Stimulated activated naive CD8-positive, alpha-beta T cell treated with anti-CD3 and anti-CD28 coated beads, Interleukin-15, Interleukin-2, amounts not matched to agents 100 U/mL and 50 U/mL, for 24 hours (primary cell): ENCODE data around the gene FRMPD4.

Experiments
- ATAC-seq: fragments of 150-1000 bp; cut with Tn5 transposase; one replicate; pipeline ENCODE4 v1.10.0; 2021
- DNase-seq: peaks from one replicate; pipeline ENCODE4 v3.0.0; 2021

FRMPD4 gene

DNA sequence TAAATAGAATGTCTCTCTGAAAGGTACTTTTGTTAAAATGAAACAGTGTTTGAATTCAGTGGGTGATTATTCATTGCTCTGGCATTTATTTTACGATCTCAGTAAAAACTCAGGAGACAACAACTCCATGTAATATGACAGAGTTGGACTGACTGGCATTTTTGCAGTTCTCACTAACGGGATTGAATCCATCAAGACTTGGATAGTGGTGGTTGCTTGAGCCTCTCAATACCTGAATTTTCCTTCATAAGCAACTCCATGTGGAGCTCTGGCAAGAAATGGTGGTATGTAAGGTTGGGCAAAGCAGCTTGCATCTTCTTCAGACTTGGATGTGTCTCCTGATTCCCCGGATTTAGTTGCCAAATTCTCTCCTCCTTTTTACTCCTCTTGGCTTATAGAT, 72.7 kb downstream of the FRMPD4 start:
- DNase-seq = no peak
- ATAC-seq = no peak

DNA sequence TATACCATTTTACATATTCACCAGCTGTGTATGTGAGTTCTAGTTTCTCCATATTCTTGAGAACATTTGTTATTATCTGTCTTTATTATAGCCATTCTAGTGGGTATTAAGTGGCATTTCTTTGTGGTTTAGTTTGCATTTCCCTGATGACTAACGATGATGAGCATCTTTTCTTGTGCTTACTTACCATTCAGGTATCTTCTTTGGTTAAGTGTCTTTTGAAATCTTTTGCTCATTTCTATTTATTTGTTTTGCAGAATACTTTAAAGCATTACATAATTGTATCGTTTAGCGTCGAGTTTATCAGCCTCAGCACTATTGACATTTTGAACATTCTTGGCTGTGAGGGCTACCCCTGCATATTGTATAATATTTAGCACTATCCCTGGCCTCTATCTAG, 85.4 kb downstream of the FRMPD4 start:
- ATAC-seq = no peak
- no peak for DNase-seq

DNA sequence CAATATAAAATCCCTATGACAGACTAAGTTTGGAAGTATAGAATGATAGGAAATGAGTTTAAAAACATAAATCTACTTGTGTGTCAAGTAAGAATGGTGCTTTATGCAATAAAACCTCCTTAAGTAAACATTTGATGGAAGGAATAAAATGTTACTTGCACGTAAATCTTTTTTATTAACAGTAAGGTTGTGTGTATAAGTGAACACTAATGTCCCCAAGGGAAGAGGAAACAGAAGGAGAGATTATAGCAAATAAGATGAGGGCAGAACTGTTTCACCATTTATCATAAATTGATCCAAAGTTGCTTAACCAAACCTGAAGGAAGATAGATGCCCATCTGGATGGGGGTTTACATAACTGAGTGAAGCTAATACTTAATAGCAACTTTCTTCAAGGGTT, 86.8 kb downstream of the FRMPD4 start:
- ATAC-seq = no peak
- DNase-seq = no peak

DNA sequence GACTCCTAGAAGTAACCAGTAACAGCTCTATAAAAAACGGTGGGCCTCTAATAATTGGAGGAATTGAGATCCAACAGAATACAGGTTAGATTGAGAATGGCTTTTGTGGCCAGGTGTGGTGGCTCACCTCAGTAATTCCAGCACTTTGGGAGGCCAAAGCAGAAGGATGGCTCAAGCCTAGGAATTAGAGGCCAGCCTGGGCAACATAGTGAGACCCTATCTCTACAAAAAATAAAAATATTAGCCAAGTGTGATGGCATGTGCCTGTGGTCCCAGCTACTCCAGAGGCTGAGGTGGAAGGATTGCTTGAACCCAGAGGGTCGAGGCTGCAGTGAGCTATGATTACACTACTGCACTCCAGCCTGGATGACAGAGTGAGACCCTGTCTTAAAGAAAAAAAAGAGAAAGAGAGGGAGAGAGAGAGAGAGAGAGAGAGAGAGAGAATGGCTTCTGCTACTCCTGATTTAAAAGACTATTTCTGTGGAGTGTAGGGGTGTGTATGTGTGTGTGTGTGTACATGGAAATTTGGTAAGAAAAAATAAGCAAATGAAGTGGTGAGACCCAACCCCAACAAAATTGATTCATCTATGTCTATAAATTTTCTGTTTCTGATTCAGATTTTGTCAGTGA, 89.3 kb downstream of the FRMPD4 start:
- ATAC-seq (no peak), DNase-seq (no peak)

DNA sequence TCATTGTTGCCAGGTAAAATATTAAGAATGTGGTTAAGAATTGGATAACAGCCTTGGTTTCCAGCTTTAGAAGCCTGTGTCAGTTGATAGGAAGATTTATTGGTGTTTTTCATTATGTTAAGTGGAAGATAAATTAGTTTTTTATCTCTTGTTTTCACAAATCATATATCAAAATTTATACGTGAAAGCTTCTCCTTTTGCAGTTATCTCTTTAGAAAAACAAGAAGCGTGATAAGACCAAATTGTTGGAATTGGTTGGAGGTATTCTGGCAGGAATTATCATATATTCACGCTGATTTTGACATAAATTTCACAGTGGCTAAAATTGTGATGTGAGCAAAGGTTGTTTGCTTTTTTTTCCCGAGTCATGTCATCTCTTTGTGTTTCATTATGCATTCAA, 90.6 kb downstream of the FRMPD4 start:
- ATAC-seq = no peak
- no peak for DNase-seq

DNA sequence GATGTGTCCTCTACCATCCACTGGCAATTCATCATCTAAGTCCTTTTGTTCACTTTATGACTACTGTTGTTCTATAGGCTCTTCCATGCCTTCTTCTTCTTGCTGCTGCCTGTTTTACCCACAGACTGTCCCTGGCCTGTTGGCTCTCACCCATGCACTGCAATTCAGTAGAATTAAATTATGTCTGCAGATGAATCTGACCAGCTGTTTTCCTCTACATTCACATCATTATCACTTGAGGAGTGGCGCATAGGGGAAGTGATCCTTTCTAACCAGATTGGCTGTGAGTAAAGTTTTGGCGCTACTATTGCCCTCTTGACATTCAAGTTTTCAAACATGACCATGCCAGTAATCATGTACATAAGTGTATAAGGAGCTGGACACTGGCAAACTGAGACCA, 91.7 kb downstream of the FRMPD4 start:
- DNase-seq = no peak
- no peak for ATAC-seq

DNA sequence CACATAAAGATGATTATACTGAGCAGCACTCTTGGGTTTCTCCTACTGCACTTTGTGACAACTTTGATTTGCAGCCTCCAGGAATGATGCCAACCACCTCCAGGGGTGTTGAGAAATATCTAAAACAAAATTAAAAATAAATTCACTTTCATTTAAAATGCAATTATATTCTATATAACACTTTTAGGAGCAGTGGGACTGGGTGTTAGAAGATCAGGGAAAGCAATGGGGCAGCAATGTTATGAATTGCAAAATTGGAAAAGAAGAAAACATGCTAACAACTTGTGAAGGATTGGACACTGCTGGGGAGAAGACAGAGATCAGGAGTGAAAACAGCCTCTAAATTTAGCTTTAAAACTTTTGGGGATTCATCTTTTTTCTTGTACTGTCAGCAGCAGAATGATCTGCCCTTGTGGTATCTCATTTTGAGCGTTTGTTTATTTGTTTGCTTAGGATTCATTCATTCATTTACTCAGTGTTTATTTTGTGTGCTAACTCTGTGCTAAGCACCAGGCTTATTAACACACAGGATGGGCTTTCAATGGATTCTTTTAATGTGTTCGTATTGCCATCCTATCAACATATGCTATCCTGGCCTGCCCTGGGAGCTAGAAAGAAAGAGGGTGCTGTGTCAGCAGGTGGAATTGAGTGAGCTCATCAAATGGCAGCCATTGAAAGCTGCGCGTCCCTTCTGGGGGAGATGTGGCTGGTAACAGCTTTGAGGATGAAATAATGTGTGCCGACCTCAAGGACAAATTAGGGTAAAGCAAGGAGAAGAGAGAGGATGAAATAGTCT, 96.5 kb downstream of the FRMPD4 start:
- no peak for ATAC-seq

DNA sequence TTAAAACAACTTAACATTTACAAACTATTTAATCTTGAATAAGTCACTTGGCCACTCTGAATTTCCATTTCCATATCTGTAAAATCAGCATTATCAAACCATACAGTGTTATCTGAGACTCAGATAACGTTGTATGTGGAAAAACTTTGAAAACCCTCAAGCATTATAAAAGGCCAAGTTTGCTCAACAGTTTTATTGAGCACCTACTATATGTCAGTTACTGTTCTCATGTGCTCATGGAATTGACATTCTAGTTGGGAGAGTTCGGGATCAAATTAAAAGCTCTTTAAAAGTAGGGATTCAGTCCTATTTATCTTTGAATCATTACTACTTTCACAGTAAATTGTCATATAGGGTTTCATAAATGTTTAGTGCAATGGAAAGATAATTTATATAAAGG, 97.9 kb downstream of the FRMPD4 start:
- ATAC-seq = no peak
- no peak for DNase-seq

More for the DNA sequence above, 96.5 kb downstream of the FRMPD4 start:
- no peak for DNase-seq

DNA sequence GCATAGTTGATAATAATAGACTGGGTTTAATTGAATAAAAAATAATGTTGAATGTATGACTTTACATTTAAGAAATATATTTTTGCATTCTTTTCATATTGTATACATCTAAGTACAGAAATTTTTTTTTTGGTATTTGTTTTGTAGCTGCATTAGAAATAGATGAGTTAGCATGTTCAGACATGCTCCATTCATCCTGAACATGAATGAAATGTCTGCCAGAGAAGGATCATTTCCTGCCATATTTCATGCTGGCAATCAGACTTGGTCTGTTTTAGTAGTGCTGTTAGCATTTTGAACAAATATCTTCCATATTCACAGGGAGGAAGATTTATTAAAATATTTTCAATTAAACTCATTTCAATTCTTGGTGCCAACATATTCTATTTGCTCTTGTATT, 98.9 kb downstream of the FRMPD4 start:
- no peak for ATAC-seq
- no peak for DNase-seq

DNA sequence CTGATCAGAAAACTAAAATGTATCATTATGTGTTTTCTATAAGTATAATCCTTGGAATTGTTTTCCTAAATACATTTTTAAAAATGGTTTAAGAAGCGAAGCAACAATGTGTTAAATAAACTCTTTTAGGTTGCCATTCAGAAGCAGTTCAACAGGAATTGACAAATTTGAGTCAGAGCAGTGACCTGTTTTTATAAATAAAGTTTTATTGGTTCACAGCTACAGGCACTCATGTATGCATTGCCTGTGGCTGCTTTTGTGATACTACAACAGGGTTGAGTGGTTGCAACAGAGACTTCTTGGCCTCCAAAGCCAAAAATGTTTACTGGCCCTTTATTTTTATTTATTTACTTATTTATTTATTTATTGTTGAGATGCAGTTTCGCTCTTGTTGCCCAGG, 99.5 kb downstream of the FRMPD4 start:
- no peak for DNase-seq
- ATAC-seq = no peak

DNA sequence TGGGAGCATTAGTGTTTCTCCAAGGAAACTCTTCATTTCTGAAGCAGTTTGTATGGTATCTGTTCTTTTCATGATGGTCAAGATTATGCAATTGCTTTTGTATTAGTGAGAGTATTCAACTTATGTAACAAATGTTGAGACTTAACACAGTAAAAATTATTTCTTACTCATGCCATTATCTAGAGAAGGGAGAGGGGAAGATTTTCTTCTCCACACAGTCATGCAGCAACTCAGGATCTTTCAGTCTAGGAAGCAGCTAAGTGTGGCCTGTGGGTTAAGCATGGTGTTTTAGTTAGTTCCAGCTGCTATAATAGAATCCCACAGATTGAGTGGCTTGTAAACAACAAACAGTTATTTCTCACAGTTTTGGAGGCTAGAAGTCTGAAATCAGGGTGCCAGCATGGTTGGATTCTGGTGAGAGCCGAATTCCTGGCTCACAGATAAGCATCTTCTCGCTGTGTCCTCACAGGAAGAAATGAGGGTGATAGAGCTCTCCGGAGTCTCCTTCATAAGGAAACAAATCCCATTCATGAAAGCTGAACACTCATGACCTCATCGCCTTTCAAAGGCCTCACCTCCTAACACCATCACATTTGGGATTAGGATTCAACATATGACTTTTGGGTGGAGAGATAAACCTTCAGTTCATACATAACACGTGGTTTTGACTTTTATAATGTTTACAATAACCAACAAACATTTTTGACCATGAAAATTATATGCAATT, 101.2 kb downstream of the FRMPD4 start:
- no peak for DNase-seq
- ATAC-seq = no peak

DNA sequence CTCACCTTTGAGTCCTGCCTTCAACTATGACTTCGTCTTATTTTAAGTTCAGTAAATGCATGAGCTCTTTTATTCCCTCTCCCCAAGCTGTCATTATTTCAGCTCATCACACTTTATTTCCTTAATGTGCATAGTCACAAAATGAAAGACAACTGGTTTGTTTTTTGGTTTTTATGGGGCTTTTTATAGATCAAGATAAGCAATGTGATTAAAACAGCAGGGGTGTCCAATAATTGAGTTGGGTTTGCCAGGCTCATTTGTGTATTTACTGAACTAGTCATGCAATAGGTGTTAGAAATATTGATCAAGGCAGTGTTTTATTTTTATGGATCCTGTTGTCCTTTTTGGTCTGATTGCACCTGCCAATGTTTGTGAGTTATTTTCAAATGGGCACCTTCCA, 102.2 kb downstream of the FRMPD4 start:
- DNase-seq (no peak), ATAC-seq (no peak)

DNA sequence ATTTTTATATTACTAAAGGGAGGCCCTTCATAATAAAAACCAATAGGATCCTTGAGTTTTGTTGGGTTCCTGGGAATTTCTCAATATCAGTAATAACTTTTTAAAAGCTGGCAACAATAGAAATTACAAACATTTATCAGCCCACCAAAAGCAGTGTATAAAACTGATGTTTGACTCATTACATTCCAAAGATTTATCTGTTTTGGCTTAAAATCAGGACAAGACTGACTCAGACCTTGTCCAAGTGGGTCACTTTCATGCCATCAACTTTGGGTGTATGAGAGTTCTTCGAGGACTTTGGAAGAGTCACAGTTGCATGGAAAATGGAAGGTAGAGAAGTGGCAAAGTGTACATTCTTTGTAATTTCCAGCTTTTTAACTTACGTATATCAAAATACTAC, 102.8 kb downstream of the FRMPD4 start:
- DNase-seq (no peak), ATAC-seq (no peak)

DNA sequence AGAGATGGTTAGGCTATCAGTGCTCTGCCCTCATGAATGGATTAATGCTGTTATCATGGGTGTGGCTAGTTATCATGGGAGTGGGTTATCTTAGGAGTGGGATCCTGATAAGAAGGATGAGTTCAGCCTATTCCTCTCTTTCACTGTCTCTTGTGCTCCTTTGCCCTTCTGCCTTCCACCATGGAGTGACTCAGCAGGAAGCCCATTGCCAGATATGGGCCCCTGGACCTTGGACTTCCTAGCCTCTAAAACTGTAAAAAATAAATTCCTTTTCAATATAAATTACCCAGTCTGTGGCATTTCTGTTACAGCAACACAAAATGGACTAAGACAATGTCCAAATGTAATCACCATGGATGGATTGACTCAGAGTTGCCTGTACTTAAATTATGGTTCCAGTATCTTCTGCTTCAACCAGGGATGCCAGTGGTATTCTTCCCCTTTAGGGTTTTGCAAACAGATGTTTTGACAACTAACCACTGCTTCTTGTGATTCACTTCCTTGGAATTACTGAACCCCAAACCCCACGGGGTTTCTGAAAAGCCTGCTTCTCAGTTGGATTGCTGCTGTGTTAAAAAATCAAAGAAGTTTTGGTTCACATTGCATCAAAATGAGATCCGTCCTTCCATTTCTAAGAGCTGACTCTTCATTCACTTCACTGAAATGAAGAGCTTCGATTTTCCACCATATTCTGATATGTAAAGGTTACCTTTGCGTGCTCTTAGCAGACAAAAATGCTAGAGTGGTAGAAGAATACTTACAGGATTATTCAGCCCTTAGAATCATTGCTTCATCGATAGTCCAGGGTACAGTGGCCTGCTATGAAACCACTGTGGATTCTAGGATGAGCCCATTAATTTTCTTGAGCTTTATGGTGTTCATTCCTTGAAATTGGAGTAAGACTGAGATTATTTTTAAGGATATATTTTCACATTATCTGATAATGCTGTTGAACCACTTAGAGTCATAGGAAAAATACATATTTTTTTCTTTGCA, 107.7 kb downstream of the FRMPD4 start:
- DNase-seq (no peak), ATAC-seq (no peak)

DNA sequence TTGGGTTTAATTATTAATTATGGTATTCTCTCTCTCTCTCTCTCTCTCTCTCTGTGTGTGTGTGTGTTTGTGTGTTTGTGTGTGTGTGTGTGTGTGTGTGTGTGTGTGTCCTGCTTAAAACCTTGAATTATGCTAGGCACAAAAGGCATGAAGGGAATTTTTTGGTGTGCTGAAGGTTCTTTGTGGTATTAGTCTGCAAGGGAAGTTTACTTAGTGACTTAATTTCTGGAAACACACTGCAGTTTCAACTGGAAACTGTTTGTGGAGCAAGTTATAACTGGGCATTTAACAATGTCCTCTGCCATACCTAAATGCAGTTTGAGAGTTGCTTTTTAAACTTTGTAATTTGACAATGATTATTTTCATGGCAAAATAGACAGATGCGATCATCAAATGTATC, 111.7 kb downstream of the FRMPD4 start:
- DNase-seq (no peak), ATAC-seq (no peak)

DNA sequence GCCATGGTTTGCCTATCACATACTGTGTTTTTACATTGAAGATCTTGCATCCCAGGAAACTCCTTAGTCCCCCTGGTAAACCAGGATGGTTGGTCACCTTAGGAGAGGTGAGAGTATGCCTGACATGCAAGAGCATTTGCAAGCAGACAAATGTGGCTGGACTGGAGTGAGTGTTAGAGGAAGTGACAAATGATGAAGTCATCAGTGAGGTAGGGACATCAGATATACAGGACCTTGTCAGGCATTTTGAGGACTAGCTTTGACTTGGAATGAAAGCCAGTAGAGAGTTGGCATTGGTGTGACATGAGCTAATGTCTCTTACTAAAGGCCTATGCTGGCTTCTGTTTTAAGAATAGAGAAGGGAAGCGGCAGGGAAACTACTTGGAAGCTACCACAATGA, 124.9 kb downstream of the FRMPD4 start:
- DNase-seq (no peak), ATAC-seq (no peak)

DNA sequence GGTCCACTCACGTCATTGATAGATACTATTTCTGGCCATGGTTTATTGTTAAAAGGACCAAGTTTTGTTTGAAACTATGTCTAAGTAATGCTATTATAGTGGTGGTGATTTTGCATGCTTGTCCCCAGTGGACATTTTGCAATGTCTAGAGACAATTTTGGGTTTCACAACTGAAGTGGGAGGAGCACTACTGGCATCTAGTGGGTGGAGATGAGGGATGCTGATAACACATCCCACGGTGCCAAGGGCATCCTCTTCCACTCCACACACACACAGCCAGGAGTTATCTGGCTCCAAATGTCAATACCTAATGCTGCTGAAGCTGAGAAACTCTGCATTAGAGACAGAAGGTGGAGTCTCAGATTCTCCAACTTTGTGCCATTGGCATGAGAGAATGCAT, 131.2 kb downstream of the FRMPD4 start:
- DNase-seq (no peak), ATAC-seq (no peak)

DNA sequence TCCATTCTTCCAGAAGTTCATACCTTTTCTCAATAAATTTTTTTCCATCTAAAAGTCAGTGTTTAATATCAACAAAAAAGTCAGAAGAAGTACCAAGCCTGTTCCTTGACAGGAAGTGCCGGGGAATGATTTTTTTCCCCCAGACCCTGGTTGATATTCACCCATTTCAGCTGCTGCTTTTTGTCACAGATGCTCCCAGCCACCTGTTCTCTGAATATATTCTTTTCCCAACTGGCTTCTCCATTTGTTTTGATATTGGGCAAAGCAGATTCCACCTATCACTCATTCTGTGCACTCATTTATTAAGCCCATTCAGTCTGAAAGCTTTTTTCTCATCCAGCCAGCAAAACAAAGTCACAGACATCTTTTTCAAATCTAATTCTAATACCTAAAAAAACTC, 139.9 kb downstream of the FRMPD4 start:
- ATAC-seq = no peak
- no peak for DNase-seq

DNA sequence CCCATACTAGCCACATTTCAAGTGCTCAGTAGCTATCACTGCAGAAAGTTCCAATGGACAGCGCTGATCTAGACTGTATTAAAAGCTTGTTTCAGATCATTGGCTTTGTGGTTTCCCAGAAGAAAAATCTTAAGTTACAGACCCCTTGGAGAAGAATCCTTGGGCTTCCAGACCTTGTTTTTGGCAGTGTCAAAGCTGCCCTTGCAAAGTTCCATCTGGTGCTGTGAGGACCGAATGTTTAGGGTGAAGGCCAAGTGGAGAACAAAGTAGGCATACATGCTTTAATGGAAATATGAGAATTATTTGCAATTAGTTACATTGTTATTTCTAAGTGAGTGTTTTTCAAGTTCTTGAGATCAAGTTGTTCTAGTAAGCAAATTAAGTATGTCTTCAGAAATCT, 144.7 kb downstream of the FRMPD4 start:
- ATAC-seq = no peak
- no peak for DNase-seq

DNA sequence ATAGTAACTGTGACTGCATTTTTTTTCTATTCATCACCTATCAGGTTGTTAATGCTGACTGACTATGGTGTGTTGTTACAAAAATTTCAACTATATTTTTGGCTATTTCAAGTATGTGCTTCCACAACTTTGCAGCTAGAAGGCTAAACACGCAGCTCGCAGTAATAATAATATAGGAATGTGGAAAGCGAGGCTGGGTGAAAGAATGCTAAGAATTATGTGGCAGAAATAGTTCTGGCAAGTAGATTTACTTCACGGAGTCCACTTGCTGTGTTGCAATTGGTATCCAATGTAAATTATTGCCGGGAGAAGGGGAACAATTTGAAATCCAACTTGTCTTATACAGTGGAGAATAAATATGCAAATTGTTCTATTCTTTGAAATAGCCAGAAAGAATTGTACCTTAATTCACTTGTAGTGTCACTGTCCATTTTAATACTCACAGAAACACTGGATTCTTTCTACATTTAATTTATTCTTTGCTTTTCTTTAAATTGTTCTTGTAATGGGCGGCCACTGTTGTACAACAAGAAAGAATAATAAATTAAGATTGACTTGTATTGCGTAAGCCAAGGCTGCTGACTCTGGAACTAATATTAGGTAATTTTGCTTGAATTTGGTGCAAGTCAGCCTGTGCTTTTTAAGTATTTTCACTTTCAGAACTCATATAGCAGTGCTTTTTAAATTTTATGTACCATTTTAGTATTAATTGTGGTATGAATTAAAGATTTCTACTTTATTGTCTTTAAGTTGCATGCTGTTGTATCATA, 154.9 kb downstream of the FRMPD4 start:
- ATAC-seq (no peak), DNase-seq (no peak)

DNA sequence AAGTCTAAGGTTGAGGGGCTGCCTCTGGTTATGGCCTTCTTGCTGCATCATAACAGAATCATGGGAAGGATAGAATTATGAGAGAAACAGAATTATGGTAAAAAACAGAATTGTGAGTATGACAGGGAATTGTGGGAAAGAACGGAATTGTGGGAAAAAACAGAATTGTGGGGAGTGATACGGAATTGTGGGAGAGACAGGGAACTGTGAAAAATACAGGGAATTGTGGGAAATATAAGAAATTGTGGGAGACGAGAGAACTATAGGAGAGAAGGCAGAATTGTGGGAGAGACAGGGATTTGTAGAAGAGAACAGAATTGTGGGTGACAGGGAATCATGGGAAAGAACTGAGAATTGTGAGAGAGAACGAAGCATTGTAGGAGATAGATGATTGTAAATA, 159.1 kb downstream of the FRMPD4 start:
- ATAC-seq = no peak

More for the DNA sequence above, 159.1 kb downstream of the FRMPD4 start:
- DNase-seq = no peak
